ENCODE measurements around the gene BID.

- TF ChIP-seq, protein P1, sequence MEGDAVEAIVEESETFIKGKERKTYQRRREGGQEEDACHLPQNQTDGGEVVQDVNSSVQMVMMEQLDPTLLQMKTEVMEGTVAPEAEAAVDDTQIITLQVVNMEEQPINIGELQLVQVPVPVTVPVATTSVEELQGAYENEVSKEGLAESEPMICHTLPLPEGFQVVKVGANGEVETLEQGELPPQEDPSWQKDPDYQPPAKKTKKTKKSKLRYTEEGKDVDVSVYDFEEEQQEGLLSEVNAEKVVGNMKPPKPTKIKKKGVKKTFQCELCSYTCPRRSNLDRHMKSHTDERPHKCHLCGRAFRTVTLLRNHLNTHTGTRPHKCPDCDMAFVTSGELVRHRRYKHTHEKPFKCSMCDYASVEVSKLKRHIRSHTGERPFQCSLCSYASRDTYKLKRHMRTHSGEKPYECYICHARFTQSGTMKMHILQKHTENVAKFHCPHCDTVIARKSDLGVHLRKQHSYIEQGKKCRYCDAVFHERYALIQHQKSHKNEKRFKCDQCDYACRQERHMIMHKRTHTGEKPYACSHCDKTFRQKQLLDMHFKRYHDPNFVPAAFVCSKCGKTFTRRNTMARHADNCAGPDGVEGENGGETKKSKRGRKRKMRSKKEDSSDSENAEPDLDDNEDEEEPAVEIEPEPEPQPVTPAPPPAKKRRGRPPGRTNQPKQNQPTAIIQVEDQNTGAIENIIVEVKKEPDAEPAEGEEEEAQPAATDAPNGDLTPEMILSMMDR (IDR thresholded peaks at IDR 0.05): no peak
- TF ChIP-seq POLR2A (IDR thresholded peaks at IDR 0.05): no peak
Measured at GRCh38 chr22:17751596-17751995, 22.7 kb downstream of the BID start.

All from adrenal gland (tissue), 5 donors.